GM12878 (cell line): ENCODE measurements around the gene POFUT2. TPM values are rescaled to one million over a fixed set of nuclear protein-coding genes. Genes with fewer than 3 reads are reported as not detected.

Experiments used
- ATAC-seq: fragments of 200-7000 bp; cut with Tn5 transposase; 3 replicates; pipeline ENCODE4 v1.9.1; 2020; ENCODE audit warnings: mild to moderate bottlenecking, moderate library complexity
- BruUV-seq: library from RNA; stranded (reverse); fragments of 400-500 nt; replicated peaks from 2 replicates; lab custom pipeline; 2021; lab: Mats Ljungman, UMichigan
- CTCF ChIA-PET: fragments of 300-600 bp; sonication (Branson Sonifier 250); formaldehyde crosslinking; extraction: SDS; loops from one replicate; lab custom pipeline; 2021; ENCODE audit warnings: inconsistent platforms; lab: Yijun Ruan, JAX
- POLR2A ChIA-PET: fragments of 350-600 bp; formaldehyde crosslinking; extraction: SDS; loops from one replicate; lab custom pipeline; 2021; ENCODE audit warnings: inconsistent platforms; lab: Charles Lee
- RAD21 ChIA-PET: fragments of 300-600 bp; sonication (Branson Sonifier 250); formaldehyde crosslinking; loops from one replicate; lab custom pipeline; 2023; ENCODE audit warnings: antibody characterized with exemption; ENCODE audit not compliant: unreplicated experiment; lab: Charles Lee
- SMC1A ChIA-PET: fragments of 300-600 bp; sonication (Branson Sonifier 250); formaldehyde crosslinking; loops from one replicate; lab custom pipeline; 2023; ENCODE audit not compliant: unreplicated experiment, uncharacterized antibody; lab: Charles Lee
- DNase-seq: peaks from one replicate; pipeline ENCODE4 v3.0.0-alpha.2; 2011; ENCODE audit warnings: low read depth, low spot score
- FAIRE-seq: peaks from 3 replicates; lab custom pipeline; 2011; peaks lifted over from hg19 to GRCh38; lab: Jason Lieb, UNC
- H2AFZ ChIP-seq: 2 replicates; pipeline ENCODE4 v1.6.0; 2011; ENCODE audit warnings: low read depth, low read length, control low read depth; ENCODE audit not compliant: control insufficient read depth
- H3K27ac ChIP-seq: 2 replicates; pipeline ENCODE4 v1.5.1; 2011; ENCODE audit warnings: control low read depth; ENCODE audit not compliant: control insufficient read depth, insufficient read depth
- H3K27me3 ChIP-seq, 2 experiments: replicated peaks in 1 of 2; 2 replicates each; pipeline versions ENCODE4 v1.6.0 to v1.6.1; 2011; ENCODE audit warnings: low read length in 1 of 2; ENCODE audit not compliant: control insufficient read depth in 2 of 2, insufficient read depth in 2 of 2
- H3K36me3 ChIP-seq, 2 experiments: 2 replicates each; pipeline ENCODE4 v1.5.1; 2011; ENCODE audit warnings: low read length in 1 of 2; ENCODE audit not compliant: control insufficient read depth in 2 of 2, insufficient read depth in 2 of 2
- H3K4me1 ChIP-seq: 2 replicates; pipeline ENCODE4 v1.6.1; 2011; ENCODE audit warnings: mild to moderate bottlenecking, low read length, moderate library complexity, mixed read lengths; ENCODE audit not compliant: control insufficient read depth, insufficient read depth
- H3K4me2 ChIP-seq: 2 replicates; pipeline ENCODE4 v1.6.0; 2011; ENCODE audit warnings: control low read depth; ENCODE audit not compliant: control insufficient read depth, insufficient read depth
- H3K4me3 ChIP-seq: fragments of 200-600 bp; sonication (generic); 2 replicates; pipeline ENCODE4 v1.5.1; 2016
- H3K79me2 ChIP-seq: 2 replicates; pipeline ENCODE4 v1.6.0; 2011; ENCODE audit warnings: low read length; ENCODE audit not compliant: control insufficient read depth, insufficient read depth
- H3K9ac ChIP-seq: 2 replicates; pipeline ENCODE4 v1.8.0; 2011; ENCODE audit warnings: low read length, control low read depth, mixed read lengths; ENCODE audit not compliant: control insufficient read depth, insufficient read depth
- H3K9me3 ChIP-seq: replicated peaks from 3 replicates; pipeline ENCODE4 v1.5.1; 2011; ENCODE audit warnings: mild to moderate bottlenecking, low read length; ENCODE audit not compliant: control insufficient read depth, insufficient read depth
- H4K20me1 ChIP-seq: 2 replicates; pipeline ENCODE4 v1.6.0; 2011; ENCODE audit not compliant: control insufficient read depth, insufficient read depth
- EGR1 ChIP-seq, 2 experiments: IDR thresholded peaks; 1 replicate in 1 of 2; 2 replicates in 1 of 2; pipeline ENCODE4 v1.6.1; 2011 to 2012; ENCODE audit warnings: low read depth in 2 of 2, low read length in 2 of 2, borderline replicate concordance in 1 of 2, mild to moderate bottlenecking in 1 of 2, moderate library complexity in 1 of 2
- GABPA ChIP-seq: IDR thresholded peaks from 2 replicates; pipeline ENCODE4 v1.6.1; 2014; ENCODE audit warnings: antibody characterized with exemption, low read depth, mild to moderate bottlenecking, inconsistent platforms
- IRF3 ChIP-seq: fragments of 450-650 bp; IDR thresholded peaks from 2 replicates; pipeline ENCODE4 v1.6.1; 2014; ENCODE audit warnings: mild to moderate bottlenecking
- NR2C2 ChIP-seq: IDR thresholded peaks from 2 replicates; pipeline ENCODE4 v1.6.1; 2011; ENCODE audit warnings: borderline replicate concordance, low read depth; ENCODE audit not compliant: control insufficient read depth, insufficient read length
- NRF1 ChIP-seq: conservative IDR thresholded peaks from 2 replicates; pipeline ENCODE4 v1.6.1; 2011; ENCODE audit warnings: mild to moderate bottlenecking, low read depth, low read length, improper control_type of control experiment
- SKIL ChIP-seq: fragments of 450-650 bp; IDR thresholded peaks from 2 replicates; pipeline ENCODE4 v1.6.1; 2017; ENCODE audit warnings: mild to moderate bottlenecking, low read depth, inconsistent platforms; ENCODE audit not compliant: poor library complexity, severe bottlenecking
- TCF12 ChIP-seq: IDR thresholded peaks from 2 replicates; pipeline ENCODE4 v1.6.1; 2011; ENCODE audit warnings: low read depth, mild to moderate bottlenecking, low read length
- WGBS: methylation state at CpG from one replicate; pipeline ENCODE4 v1.1.6; 2016; ENCODE audit warnings: low lambda C conversion rate; ENCODE audit not compliant: insufficient replicate concordance, insufficient coverage; ENCODE audit errors: missing lambda C conversion rate; 5-methylcytosine and 5-hydroxymethylcytosine counted together
- in situ Hi-C: fragments of 300-500 bp; cut with MboI; formaldehyde crosslinking; loops from 9 replicates; pipeline ENCODE4 v1.14.3; 2018; ENCODE audit warnings: mixed read lengths
- intact Hi-C: fragments of 100-400 bp; cut with micrococcal nuclease; formaldehyde crosslinking; loops from one replicate; pipeline ENCODE4 v1.14.2; 2022; ENCODE audit not compliant: unreplicated experiment
- polyA plus RNA-seq, 11 experiments: library from polyadenylated mRNA; depleted of rRNA in 4 of 11; unstranded in 6 of 11; stranded (reverse) in 5 of 11; fragments of >200 nt; fragmentation: Nextera tagmentation in 4 of 11; fragmentation: Illumina TruSeq in 1 of 11; extraction: Ambion mirVana in 4 of 11; extraction: Trizol in 1 of 11; gene quantifications; 1 replicate in 1 of 11; 2 replicates in 10 of 11; pipeline versions ENCODE4 v1.2.1 to v1.2.3, GENCODE V29; 2011 to 2016; ENCODE audit warnings: inconsistent platforms in 2 of 11, missing spikeins in 2 of 11, low read depth in 1 of 11
- total RNA-seq, 4 experiments: library from RNA; depleted of rRNA in 3 of 4; stranded (reverse); fragments of >200 nt in 3 of 4; fragmentation: Illumina TruSeq in 1 of 4; extraction: Trizol in 1 of 4; gene quantifications; 2 replicates each; pipeline versions ENCODE4 v1.2.1 to v1.2.3, GENCODE V29; 2013 to 2021
- TF ChIP-seq, protein P1 (sequence below): IDR thresholded peaks from 2 replicates; pipeline ENCODE4 v1.6.1; 2012; ENCODE audit warnings: improper control_type of control experiment, low read depth, low read length; ENCODE audit not compliant: insufficient replicate concordance
- TF ChIP-seq, protein P2 (sequence below): fragments of 450-650 bp; IDR thresholded peaks from 2 replicates; pipeline ENCODE4 v1.6.1; 2017; ENCODE audit warnings: mild to moderate bottlenecking, moderate library complexity

Gene POFUT2
- total and polyA plus RNA-seq, 10 of the 15 experiments (the other 5 are each of a cell fraction or from before 2014, with no cell fraction given): 1.2 to 15.1 (median 6.8) TPM

- SMC1A ChIA-PET: no interaction called here
- no peaks in the 10 kb centered on the region for H4K20me1 ChIP-seq
- WGBS: 87% methylated on average over 22 of the region's 22 CpGs
- peaks cover 3% of the 10 kb centered on the region for H3K79me2 ChIP-seq
- BruUV-seq: no TSS peak
- H3K9me3 ChIP-seq: no peaks in the 10 kb centered on the region
- CTCF ChIA-PET: interaction anchor here (2.2 kb wide), 1 partner anchor 11 kb away, joined by 6 read pairs; no protein-coding TSS in a partner anchor
- no peak overlapping the region for H3K9ac ChIP-seq
- H3K4me2 ChIP-seq: no peak overlapping the region
- no peaks in the 10 kb centered on the region for H3K27me3 ChIP-seq
- in situ Hi-C loops: no loop called here
- H3K36me3 ChIP-seq: peaks cover 3 to 6% of the 10 kb centered on the region in 2 experiments; a peak in 3 of 4 replicates
- DNase-seq (no peak), FAIRE-seq (no peak), ATAC-seq (no peak)
- H2AFZ ChIP-seq: no peak overlapping the region
- H3K4me1 ChIP-seq: 0 out of 2 replicates have a peak, but pooled peaks cover 2% of the 10 kb centered on the region
- H3K27ac ChIP-seq: no peak overlapping the region
- intact Hi-C loops: no loop called here
- RAD21 ChIA-PET: interaction anchor here (0.8 kb wide), 1 partner anchor 333 kb away, joined by 3 read pairs; no protein-coding TSS in a partner anchor
- no peak overlapping the region for H3K4me3 ChIP-seq
- POLR2A ChIA-PET: no interaction called here
- TF ChIP-seq GABPA (no peak), NRF1 (no peak), SKIL (no peak), NR2C2 (no peak), IRF3 (no peak), EGR1 (IDR thresholded peaks at IDR 0.05; ENCODE audit: borderline replicate concordance in 1 of 2, low read depth in 2 of 2, low read length in 2 of 2) (no peak), TCF12 (no peak)
- TF ChIP-seq, protein P1, sequence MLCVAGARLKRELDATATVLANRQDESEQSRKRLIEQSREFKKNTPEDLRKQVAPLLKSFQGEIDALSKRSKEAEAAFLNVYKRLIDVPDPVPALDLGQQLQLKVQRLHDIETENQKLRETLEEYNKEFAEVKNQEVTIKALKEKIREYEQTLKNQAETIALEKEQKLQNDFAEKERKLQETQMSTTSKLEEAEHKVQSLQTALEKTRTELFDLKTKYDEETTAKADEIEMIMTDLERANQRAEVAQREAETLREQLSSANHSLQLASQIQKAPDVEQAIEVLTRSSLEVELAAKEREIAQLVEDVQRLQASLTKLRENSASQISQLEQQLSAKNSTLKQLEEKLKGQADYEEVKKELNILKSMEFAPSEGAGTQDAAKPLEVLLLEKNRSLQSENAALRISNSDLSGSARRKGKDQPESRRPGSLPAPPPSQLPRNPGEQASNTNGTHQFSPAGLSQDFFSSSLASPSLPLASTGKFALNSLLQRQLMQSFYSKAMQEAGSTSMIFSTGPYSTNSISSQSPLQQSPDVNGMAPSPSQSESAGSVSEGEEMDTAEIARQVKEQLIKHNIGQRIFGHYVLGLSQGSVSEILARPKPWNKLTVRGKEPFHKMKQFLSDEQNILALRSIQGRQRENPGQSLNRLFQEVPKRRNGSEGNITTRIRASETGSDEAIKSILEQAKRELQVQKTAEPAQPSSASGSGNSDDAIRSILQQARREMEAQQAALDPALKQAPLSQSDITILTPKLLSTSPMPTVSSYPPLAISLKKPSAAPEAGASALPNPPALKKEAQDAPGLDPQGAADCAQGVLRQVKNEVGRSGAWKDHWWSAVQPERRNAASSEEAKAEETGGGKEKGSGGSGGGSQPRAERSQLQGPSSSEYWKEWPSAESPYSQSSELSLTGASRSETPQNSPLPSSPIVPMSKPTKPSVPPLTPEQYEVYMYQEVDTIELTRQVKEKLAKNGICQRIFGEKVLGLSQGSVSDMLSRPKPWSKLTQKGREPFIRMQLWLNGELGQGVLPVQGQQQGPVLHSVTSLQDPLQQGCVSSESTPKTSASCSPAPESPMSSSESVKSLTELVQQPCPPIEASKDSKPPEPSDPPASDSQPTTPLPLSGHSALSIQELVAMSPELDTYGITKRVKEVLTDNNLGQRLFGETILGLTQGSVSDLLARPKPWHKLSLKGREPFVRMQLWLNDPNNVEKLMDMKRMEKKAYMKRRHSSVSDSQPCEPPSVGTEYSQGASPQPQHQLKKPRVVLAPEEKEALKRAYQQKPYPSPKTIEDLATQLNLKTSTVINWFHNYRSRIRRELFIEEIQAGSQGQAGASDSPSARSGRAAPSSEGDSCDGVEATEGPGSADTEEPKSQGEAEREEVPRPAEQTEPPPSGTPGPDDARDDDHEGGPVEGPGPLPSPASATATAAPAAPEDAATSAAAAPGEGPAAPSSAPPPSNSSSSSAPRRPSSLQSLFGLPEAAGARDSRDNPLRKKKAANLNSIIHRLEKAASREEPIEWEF: no peak
- TF ChIP-seq, protein P2, sequence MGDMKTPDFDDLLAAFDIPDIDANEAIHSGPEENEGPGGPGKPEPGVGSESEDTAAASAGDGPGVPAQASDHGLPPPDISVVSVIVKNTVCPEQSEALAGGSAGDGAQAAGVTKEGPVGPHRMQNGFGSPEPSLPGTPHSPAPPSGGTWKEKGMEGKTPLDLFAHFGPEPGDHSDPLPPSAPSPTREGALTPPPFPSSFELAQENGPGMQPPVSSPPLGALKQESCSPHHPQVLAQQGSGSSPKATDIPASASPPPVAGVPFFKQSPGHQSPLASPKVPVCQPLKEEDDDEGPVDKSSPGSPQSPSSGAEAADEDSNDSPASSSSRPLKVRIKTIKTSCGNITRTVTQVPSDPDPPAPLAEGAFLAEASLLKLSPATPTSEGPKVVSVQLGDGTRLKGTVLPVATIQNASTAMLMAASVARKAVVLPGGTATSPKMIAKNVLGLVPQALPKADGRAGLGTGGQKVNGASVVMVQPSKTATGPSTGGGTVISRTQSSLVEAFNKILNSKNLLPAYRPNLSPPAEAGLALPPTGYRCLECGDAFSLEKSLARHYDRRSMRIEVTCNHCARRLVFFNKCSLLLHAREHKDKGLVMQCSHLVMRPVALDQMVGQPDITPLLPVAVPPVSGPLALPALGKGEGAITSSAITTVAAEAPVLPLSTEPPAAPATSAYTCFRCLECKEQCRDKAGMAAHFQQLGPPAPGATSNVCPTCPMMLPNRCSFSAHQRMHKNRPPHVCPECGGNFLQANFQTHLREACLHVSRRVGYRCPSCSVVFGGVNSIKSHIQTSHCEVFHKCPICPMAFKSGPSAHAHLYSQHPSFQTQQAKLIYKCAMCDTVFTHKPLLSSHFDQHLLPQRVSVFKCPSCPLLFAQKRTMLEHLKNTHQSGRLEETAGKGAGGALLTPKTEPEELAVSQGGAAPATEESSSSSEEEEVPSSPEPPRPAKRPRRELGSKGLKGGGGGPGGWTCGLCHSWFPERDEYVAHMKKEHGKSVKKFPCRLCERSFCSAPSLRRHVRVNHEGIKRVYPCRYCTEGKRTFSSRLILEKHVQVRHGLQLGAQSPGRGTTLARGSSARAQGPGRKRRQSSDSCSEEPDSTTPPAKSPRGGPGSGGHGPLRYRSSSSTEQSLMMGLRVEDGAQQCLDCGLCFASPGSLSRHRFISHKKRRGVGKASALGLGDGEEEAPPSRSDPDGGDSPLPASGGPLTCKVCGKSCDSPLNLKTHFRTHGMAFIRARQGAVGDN: no peak
These were observed 5.2 kb downstream of the POFUT2 start for GRCh38 chr21:45282283-45283034.
